Heart left ventricle (tissue), 16 donors: ENCODE measurements around the gene XXYLT1. TPM values are rescaled to one million over a fixed set of nuclear protein-coding genes. Genes with fewer than 3 reads are reported as not detected.

Experiments used
- ATAC-seq, 4 donors: fragments of 200-7000 bp; cut with Tn5 transposase; one replicate each; pipeline ENCODE4 v1.9.1; 2020 to 2022; ENCODE audit warnings: moderate library complexity in 4 of 4, mild to moderate bottlenecking in 3 of 4, moderate number of reproducible peaks in 1 of 4
- DNase-seq, 5 donors: peaks; one replicate each; pipeline ENCODE4 v3.0.0-alpha.2; 2020
- H3K27ac ChIP-seq, 12 donors: fragments of 200-600 bp; sonication (generic) in 4 of 12; one replicate each; pipeline versions ENCODE4 v1.5.0 to v1.8.0; 2016 to 2022; ENCODE audit warnings: mild to moderate bottlenecking in 2 of 12
- H3K27me3 ChIP-seq, 9 donors: fragments of 200-600 bp; sonication (generic) in 2 of 9; one replicate each; pipeline versions ENCODE4 v1.5.1 to v1.8.0; 2016 to 2022; ENCODE audit warnings: mild to moderate bottlenecking in 3 of 9
- H3K36me3 ChIP-seq, 9 donors: fragments of 200-600 bp; sonication (generic) in 2 of 9; one replicate each; pipeline versions ENCODE4 v1.5.0 to v1.8.0; 2018 to 2022; ENCODE audit warnings: mild to moderate bottlenecking in 2 of 9
- H3K4me1 ChIP-seq, 12 donors: fragments of 200-600 bp; sonication (generic) in 4 of 12; one replicate each; pipeline versions ENCODE4 v1.5.0 to v1.8.0; 2016 to 2022; ENCODE audit warnings: mild to moderate bottlenecking in 3 of 12
- H3K4me3 ChIP-seq, 12 donors: fragments of 200-600 bp; sonication (generic) in 4 of 12; one replicate each; pipeline versions ENCODE4 v1.5.0 to v1.8.0; 2017 to 2022; ENCODE audit warnings: mild to moderate bottlenecking in 9 of 12, moderate library complexity in 4 of 12
- H3K9me3 ChIP-seq, 12 donors: fragments of 200-600 bp; sonication (generic) in 4 of 12; one replicate each; pipeline versions ENCODE4 v1.5.0 to v1.8.0; 2016 to 2022; ENCODE audit warnings: mild to moderate bottlenecking in 1 of 12
- POLR2A ChIP-seq, 2 donors: fragments of 450-650 bp; IDR thresholded peaks; one replicate each; pipeline ENCODE4 v1.6.1; 2017; ENCODE audit warnings: antibody characterized with exemption in 2 of 2, mild to moderate bottlenecking in 2 of 2, moderate library complexity in 2 of 2
- WGBS, 4 donors: extraction: QIAGEN DNeasy Blood & Tissue Kit in 2 of 4; methylation state at CpG; one replicate each; pipeline versions ENCODE4 v1.1.5 to v1.1.7; 2013 to 2018; 5-methylcytosine and 5-hydroxymethylcytosine counted together
- intact Hi-C, 10 donors: fragments of 100-400 bp; cut with DNase I; formaldehyde crosslinking; loops; one replicate each; pipeline versions ENCODE4 v1.11.1 to v1.14.2; 2022
- polyA plus RNA-seq, 2 donors: library from polyadenylated mRNA; stranded (reverse); fragments of 200-250 nt; gene quantifications; one replicate each; pipeline ENCODE4 v1.2.3, GENCODE V29; 2013
- total RNA-seq, 9 donors: library from RNA; depleted of rRNA in 2 of 9; stranded (reverse); fragments of >200 nt in 2 of 9; fragmentation: NEBNext Ultra II Directional in 3 of 9; extraction: Animal tissue kit (Norgen Biotek cat#: 25700) in 3 of 9; gene quantifications; one replicate each; pipeline versions ENCODE4 v1.1.0 to v1.2.4, GENCODE V29; 2016 to 2023
- TF ChIP-seq, protein P1 (sequence below), 12 donors: fragments of 200-600 bp; sonication (generic) in 4 of 12; IDR thresholded peaks; one replicate each; pipeline versions ENCODE4 v1.5.0 to v1.8.0; 2018 to 2022; ENCODE audit warnings: antibody characterized with exemption in 12 of 12, mild to moderate bottlenecking in 5 of 12
- donor health status: ischemic (EF 13 %, LVEDD 7.1; RV severe dilation, severe dysfunction).
- donor health status: healthy with polysubstance abuse.
- donor health status: DM: no; HTN: yes; CAD: no.
- donor health status: DM: no; HTN: no; CAD: no.
- donor health status: ischemic (EF 25% LVEDD 6.9; RV normal size, moderate dysfunction).
- donor health status: ischemic (EF 25% LVEDD 5.7; RV mildly dilated, moderate dysfunction).
- donor health status: healthy.
- donor health status: DM: yes; HTN: yes; CAD: no.
- donor health status: ischemic (EF 35%, LVEDD 5.7; RV mildly dilated, moderate dysfunction).
- donor health status: nonischemic (EF 11% LVEDD 7.7; RV severe dilation, severe dysfunction).
- donor health status: DM: yes; HTN: yes; CAD: no.
- donor health status: PGD.
- donor health status: ischemic (EF 29% LVEDD 5.4; RV normal size, mild dysfunction).
- donor health status: nonischemic (EF 23%, LVEDD 6.1; RV moderate dilation, normal function).

The XXYLT1 gene
- total and polyA plus RNA-seq, 11 donors = 1.9 to 8.6 (median 4.8) TPM

DNA sequence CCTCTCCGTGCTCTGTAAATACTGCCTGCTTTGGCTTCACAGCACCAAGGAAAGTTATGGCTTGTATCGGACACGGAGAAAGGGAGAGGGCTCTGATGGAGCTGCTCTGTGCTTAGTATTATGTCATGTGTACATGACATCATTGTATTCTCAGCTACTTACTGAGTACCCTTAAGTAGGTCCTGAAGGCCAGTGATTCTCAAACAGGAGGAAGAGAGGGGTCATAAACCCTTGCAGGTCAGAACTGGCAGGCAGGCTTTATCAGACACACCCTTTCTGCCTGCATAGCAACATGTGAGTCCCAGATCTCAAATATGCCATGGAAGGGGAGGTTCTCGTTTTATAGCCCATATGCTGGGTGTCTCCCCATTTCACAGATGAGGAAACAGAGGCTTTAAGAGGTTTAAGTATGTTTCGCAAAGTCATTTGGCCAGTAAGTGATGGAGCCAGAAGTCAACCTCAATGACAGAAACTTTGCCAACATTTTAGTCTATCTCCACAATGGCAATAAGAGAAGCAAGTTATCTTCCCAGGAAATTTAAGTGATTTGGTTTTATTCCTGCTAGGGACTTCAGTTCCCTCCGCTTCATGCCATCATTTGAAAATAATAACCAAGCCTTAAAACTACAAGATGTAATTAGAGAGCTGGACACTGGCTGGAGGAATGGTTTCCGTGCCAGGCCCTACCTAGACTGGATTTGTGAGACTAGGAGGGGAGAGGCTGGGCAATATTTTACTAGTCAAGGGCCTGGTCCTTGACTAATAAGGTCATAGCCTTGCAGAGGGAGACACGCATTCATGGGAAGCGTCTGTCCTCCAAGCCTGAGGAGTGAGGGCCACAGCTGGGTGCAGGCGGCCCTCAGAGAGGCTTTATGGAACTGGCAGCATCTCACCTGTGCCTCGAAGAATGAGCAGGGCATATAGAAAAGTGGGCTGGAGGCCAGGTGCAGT, 133.0 kb downstream of the XXYLT1 start:
- Histone ChIP-seq H3K9me3 (peaks cover 0 to 8% (median 0%) of the 10 kb centered on the region in 12 donors), H3K27ac (no peak overlapping the region), H3K4me3 (no peak overlapping the region), H3K27me3 (no peaks in the 10 kb centered on the region), H3K36me3 (no peaks in the 10 kb centered on the region), H3K4me1 (peaks cover 0 to 5% (median 0%) of the 10 kb centered on the region in 12 donors)
- intact Hi-C loops = loop anchor here in 1 of 10 donors (10.0 kb wide), 1 partner anchor 107 kb away; no protein-coding TSS in a partner anchor
- TF ChIP-seq POLR2A (IDR thresholded peaks at IDR 0.05) = no peak
- TF ChIP-seq, protein P1, sequence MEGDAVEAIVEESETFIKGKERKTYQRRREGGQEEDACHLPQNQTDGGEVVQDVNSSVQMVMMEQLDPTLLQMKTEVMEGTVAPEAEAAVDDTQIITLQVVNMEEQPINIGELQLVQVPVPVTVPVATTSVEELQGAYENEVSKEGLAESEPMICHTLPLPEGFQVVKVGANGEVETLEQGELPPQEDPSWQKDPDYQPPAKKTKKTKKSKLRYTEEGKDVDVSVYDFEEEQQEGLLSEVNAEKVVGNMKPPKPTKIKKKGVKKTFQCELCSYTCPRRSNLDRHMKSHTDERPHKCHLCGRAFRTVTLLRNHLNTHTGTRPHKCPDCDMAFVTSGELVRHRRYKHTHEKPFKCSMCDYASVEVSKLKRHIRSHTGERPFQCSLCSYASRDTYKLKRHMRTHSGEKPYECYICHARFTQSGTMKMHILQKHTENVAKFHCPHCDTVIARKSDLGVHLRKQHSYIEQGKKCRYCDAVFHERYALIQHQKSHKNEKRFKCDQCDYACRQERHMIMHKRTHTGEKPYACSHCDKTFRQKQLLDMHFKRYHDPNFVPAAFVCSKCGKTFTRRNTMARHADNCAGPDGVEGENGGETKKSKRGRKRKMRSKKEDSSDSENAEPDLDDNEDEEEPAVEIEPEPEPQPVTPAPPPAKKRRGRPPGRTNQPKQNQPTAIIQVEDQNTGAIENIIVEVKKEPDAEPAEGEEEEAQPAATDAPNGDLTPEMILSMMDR (IDR thresholded peaks at IDR 0.05) = no peak
- ATAC-seq = no peak
- DNase-seq = no peak
- 87 to 97% (median 92%) methylated on average over 11 of the region's 11 CpGs for WGBS, 4 donors

DNA sequence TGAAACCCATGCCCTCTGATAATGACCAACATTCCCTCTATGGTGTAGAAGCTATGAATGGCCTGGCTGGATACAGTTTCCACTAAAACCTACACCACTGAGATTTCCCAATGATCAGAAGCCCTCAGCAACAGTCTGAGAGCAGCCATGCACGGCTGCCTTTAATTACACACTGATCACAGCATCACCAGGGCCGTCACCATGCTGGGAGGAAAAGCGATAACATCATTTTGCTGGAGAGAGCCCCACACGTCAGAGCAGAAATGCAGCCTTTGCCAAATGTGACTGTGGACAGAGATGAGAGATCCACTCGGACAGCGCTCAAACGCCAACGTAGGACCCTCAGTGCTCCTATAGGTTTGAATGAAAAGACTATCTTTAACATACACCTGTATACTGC, 135.0 kb downstream of the XXYLT1 start:
- whole genome bisulfite sequencing, 4 donors = 81 to 92% (median 86%) methylated on average over 8 of the region's 8 CpGs
- Histone ChIP-seq H3K4me1 (peaks cover 0 to 5% (median 0%) of the 10 kb centered on the region in 12 donors), H3K27me3 (no peaks in the 10 kb centered on the region), H3K27ac (no peak overlapping the region), H3K9me3 (peaks cover 0 to 7% (median 0%) of the 10 kb centered on the region in 12 donors), H3K36me3 (no peaks in the 10 kb centered on the region), H3K4me3 (no peak overlapping the region)
- intact Hi-C loops = loop anchor here in 1 of 10 donors (10.0 kb wide), 1 partner anchor 109 kb away; no protein-coding TSS in a partner anchor
- DNase-seq (no peak), ATAC-seq (no peak)
- TF ChIP-seq, protein P1 (IDR thresholded peaks at IDR 0.05) = no peak
- no peak for TF ChIP-seq POLR2A (IDR thresholded peaks at IDR 0.05)

DNA sequence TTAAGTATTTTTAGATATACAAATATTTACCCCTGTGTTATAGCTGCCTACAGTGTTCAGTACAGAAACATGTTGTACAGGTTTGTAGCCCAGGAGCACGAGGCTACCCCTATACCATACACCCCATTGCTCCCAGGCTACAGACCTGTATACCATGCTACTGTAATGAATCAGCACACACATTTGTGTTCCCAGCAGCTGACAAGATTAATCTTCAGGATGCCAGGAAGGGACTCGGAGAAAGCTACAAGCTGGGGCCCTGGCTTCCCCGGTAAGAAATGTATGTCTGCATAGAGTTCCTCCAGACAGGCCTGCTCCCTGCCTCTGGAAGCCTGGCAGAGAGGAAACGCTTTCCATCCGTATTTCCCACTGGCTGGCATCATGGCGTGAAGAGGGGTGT, 136.5 kb downstream of the XXYLT1 start:
- Histone ChIP-seq H3K9me3 (no peaks in the 10 kb centered on the region), H3K4me1 (peaks cover 0 to 3% (median 0%) of the 10 kb centered on the region in 12 donors), H3K27ac (peak overlapping the region in 1 of 12 donors; percentile 65), H3K4me3 (no peak overlapping the region), H3K36me3 (no peaks in the 10 kb centered on the region), H3K27me3 (no peaks in the 10 kb centered on the region)
- TF ChIP-seq POLR2A (IDR thresholded peaks at IDR 0.05) = no peak
- TF ChIP-seq, protein P1 (IDR thresholded peaks at IDR 0.05) = no peak
- intact Hi-C loops = loop anchor here in 1 of 10 donors (10.0 kb wide), 1 partner anchor 110 kb away; no protein-coding TSS in a partner anchor
- no peak for DNase-seq
- no peak for ATAC-seq
- 94 to 96% (median 96%) methylated on average over 6 of the region's 6 CpGs for WGBS, 4 donors

DNA sequence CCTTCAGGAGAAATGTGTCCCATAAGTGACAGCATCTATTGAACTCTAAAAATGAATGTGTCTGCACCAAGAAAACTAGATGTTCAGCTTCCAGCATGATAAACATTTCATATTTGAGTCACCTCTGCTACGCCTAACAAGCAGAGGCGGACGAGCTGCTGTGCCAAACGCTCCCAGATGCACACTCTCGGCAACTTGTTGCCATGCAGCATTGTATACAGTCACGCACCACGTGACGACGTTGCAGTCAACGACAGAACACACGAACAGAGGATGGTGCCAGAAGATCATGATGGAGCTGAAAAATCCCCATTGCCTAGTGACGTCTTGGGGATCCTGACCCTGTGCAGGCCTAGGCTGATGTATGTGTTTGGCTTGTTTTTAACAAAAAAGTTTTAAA, 137.5 kb downstream of the XXYLT1 start:
- intact Hi-C loops = loop anchor here in 1 of 10 donors (10.0 kb wide), 1 partner anchor 111 kb away; no protein-coding TSS in a partner anchor
- no peaks in the 10 kb centered on the region for H3K36me3 ChIP-seq
- H3K4me1 ChIP-seq = peaks cover 0 to 3% (median 0%) of the 10 kb centered on the region in 12 donors
- DNase-seq (no peak), ATAC-seq (peak in 3 of 4 donors; percentile 56 to 70 (median 67))
- no peak overlapping the region for H3K4me3 ChIP-seq
- H3K27me3 ChIP-seq = no peaks in the 10 kb centered on the region
- H3K27ac ChIP-seq = peak overlapping the region in 1 of 12 donors; percentile 65
- WGBS, 4 donors = 72 to 79% (median 74%) methylated on average over 12 of the region's 12 CpGs
- TF ChIP-seq, protein P1 (IDR thresholded peaks at IDR 0.05) = no peak
- no peak for TF ChIP-seq POLR2A (IDR thresholded peaks at IDR 0.05)
- no peaks in the 10 kb centered on the region for H3K9me3 ChIP-seq
